NCI-H446 treated with DMSO at 0.1 percent for 48 hours (cell line): ENCODE data around the gene DDX11.
"Not testable (repeated sequence)": the region's sequence is repeated elsewhere in the genome, so short reads cannot be mapped to it uniquely, and the experiment has no call there.

Experiments
- DNase-seq: peaks from one replicate; lab custom pipeline; 2025; lab: John Stamatoyannopoulos, UW

DDX11 gene

DNA sequence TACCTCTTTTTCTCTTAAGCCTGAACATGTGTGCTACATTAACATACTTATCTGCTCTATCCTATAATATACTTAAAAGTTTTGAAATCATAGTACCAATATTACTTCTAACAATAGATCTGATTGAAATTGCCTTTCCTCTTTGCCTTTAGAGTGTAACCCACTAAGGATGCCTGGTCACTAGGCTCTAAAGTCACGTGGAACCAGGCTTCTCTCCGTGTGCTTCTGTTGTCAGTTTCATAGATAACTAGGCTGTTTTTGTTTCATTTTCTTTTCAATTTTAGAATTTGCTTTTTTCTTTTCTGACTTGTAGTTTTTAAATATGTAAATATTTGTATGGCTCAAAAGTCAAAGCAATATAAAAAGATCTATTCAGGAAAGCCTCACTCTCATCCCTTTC, 25.8 kb downstream of the DDX11 start:
- not testable (repeated sequence) for DNase-seq

DNA sequence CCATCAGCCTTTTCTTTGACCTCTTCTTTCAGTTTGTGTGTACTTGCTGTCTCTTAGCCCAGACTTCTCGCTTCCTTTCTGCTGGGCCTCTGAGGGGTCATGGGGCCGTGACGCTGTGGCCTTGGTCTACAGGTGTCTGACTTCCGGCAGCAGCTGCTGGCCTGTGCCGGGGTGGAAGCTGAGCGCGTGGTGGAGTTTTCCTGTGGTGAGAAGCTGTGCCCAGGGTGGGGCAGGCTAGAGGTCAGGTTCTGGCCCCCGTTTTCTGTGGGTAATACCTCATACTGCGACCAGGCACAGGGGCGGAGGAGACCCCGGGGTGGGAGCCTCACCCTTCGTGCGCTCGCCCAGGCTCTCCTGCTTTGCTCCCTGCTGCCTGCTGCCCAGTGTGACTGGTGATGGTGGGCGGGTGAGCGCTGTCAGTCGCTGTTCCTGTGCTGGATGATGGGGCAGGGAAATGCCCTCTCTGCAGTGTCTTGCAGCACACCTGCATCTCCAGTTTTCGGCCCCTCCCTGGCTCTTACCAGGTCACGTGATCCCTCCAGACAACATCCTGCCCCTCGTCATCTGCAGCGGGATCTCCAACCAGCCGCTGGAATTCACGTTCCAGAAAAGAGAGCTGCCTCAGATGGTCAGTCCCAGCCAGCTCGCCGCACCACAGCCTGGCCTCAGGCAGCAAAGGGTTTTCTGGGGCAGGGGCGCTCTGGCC, 27.0 kb downstream of the DDX11 start:
- not testable (repeated sequence) for DNase-seq

DNA sequence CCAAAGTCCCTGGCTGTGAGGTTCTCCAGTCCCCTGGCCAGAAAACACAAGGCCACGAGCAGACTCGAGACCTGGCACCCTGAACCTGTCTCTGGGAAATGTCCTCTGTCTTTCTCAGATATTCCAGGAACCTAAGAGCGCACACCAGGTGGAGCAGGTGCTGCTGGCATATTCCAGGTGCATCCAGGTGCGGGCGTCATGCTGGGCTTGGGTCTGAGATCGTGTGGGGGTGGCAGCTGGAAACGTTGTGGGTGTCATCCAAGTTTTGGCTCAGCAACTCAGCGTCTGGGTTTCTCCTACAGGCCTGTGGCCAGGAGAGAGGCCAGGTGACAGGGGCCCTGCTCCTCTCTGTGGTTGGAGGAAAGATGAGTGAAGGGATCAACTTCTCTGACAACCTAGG, 28.5 kb downstream of the DDX11 start:
- DNase-seq: not testable (repeated sequence)

DNA sequence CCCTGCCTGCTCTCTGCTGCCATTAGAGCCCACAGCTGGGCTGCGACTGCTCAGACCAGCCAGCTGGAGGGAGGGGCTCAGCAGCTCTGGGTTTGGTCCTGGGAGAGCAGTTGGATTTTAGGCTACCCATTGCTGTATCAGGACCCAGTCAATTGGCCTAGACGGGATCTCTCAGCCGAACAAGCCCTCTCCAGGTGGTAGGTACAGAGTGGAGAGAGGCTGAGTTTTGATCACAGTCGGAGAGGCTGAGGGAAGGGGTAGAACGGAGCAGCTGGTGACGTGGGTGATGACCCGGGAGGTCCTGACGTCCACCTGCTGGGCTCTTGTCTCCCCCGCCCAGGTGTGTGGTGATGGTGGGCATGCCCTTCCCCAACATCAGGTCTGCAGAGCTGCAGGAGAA, 28.9 kb downstream of the DDX11 start:
- DNase-seq: not testable (repeated sequence)

DNA sequence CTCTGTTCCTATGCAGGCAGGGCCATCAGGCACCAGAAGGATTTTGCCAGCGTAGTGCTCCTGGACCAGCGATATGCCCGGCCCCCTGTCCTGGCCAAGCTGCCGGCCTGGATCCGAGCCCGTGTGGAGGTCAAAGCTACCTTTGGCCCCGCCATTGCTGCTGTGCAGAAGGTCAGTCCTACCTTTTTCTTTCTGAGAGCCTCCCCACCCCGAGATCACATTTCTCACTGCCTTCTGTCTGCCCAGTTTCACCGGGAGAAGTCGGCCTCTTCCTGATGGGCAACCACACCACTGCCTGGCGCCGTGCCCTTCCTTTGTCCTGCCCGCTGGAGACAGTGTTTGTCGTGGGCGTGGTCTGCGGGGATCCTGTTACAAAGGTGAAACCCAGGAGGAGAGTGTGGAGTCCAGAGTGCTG, 29.9 kb downstream of the DDX11 start:
- not testable (repeated sequence) for DNase-seq

DNA sequence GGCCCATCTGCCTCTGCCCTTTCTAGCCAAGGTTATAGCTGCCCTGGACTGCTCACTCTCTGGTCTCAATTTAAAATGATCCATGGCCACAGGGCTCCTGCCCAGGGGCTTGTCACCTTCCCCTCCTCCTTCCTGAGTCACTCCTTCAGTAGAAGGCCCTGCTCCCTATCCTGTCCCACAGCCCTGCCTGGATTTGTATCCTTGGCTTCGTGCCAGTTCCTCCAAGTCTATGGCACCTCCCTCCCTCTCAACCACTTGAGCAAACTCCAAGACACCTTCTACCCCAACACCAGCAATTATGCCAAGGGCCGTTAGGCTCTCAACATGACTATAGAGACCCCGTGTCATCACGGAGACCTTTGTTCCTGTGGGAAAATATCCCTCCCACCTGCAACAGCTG, 30.6 kb downstream of the DDX11 start:
- DNase-seq: not testable (repeated sequence)

DNA sequence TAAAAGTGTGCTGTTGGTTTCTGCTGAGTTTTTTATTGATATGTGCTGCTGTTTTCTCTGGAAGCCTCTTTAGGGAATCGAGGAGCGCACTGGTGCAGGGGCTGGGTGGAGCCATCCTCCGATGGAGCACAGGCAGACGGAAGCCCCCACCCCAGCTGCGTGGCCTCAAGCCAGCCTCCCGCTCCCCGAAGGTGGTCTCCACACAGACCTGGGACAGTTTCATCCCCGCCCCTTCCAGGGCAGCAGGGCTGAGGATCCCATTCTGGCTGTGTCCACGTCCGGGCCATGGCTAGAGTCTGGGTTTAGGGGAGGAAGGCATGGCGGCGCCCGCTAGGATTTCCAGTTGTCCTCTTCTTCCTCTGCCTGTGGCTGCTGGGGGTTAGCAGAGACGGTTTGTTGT, 31.1 kb downstream of the DDX11 start:
- DNase-seq: not testable (repeated sequence)

DNA sequence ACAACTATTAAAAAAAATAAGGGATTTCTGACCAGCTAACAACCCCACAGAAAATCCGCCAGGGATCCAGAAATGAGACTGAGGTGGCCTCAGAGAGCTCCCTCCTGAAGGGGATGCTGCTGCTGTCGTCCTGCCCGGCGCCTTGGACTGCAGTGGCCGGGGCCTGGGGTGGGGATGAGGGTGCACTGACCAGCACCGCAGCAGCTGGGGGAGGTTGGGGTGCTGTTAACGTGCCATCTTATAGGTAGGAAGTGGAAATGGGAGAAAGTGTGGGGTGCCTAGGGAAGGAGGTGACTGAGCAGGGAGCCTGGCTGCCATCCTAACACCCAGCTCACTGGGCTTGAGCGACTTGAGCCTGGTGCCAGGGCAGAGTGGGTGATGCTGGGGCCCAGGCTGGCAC, 32.0 kb downstream of the DDX11 start:
- DNase-seq: no peak

DNA sequence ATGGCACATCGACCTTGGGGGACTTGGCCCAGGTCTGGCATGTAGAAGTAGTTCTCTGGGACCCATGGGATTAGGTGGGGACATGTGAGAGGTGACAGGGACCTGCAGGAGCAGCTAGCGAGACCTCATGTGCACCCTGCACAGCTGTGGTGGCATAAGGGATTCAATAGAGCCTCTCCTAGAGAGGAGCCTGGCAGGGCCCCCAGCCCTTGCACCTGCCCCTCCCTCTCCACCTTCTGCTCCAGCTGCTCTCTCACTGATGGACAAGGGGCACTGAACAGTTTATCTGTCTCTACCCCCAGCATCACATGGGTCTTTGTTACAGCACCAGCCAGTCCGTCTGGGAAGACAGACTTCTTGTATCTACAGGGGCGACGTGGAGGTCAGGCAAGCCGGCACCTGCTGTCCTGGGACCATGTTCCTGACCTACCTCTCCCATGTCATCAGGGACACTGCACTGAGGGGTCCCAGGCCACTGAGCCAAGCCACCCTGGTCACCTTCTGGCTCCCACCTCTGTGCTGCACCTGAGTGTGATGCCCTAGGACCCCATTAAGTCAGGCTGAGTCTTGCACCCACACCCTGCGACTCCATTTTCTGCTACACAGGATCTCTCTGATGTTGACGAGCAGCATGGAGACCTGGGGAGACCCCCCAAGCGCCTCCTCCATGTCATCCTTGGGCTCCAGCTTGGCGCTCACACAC, 32.6 kb downstream of the DDX11 start:
- DNase-seq: no peak

DNA sequence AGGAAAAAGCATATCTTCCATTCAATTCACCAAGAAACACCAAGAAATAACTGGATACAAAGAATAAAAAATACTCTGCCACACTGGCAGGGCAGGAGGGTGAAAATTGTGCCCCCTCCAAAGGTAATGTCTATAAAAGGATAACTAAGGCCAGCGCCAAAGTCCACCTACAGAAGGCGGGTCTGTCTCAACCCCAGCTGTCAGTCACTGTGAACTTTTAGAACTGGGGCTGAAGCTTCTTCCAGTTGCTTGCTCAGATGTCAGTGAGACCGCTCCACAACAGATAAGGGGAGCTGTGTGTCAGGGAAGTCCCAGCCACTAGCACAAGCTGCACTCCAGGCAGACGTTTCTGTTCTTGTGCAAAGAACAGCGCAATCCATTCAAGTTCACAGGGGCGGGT, 36.1 kb downstream of the DDX11 start:
- not testable (repeated sequence) for DNase-seq

DNA sequence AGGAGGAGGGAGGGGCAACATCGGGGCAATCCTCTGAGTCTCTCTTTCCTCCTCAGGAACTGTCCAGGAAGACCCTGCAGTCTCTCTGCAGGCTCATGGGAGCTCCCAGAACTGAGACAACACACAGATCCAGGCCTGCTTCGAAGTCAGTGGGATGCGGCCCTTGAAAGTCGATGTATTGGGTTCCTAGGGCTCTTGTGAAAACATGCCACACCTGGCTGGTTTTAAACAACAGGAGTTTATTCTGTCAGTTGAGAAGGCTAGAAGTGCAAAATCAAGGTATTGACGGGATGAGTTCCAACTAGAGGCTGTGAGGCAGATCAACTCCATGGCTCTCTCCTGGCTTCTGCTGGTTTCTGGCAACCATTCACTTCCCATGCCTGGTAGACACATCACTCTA, 36.6 kb downstream of the DDX11 start:
- not testable (repeated sequence) for DNase-seq

DNA sequence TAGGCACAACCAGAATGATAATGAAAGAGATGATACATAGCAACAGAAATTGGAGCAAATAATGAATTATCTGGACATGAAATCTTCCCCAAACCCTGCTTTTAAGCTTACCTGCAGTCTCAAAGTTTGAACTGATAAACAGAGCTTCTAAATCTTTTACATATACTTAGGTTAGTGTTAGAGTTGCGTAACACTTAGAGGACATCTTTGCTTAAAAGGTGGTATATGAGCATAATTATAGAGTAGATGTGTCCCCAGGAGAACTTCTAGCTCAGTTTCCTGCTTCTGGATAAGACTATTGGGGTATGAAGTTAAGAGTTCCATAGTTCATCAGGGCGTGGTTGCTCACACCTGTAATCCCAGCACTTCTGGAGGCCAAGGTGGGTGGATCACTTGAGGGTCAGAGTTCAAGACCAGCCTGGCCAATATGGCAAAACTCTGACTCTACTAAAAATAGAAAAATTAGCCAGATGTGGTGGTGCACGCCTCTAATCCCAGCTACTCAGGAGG, 41.5 kb downstream of the DDX11 start:
- DNase-seq: not testable (repeated sequence)

DNA sequence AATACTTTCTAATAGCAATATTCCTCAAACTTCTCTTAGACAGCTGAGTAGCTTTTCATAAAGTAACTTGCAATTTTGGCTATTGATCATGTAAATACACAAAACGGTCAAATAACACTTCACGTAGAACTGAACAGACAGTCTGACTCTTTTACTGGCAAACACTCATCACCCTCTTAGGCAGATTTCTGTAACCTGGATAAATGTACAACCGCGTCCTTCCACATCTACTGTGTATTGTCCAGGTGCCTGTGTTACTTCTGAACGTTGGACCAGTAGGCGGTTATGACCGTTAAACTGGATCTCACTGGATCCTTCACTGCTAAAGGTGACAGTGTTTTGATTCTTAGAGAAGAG, 43.2 kb downstream of the DDX11 start:
- DNase-seq: not testable (repeated sequence)

DNA sequence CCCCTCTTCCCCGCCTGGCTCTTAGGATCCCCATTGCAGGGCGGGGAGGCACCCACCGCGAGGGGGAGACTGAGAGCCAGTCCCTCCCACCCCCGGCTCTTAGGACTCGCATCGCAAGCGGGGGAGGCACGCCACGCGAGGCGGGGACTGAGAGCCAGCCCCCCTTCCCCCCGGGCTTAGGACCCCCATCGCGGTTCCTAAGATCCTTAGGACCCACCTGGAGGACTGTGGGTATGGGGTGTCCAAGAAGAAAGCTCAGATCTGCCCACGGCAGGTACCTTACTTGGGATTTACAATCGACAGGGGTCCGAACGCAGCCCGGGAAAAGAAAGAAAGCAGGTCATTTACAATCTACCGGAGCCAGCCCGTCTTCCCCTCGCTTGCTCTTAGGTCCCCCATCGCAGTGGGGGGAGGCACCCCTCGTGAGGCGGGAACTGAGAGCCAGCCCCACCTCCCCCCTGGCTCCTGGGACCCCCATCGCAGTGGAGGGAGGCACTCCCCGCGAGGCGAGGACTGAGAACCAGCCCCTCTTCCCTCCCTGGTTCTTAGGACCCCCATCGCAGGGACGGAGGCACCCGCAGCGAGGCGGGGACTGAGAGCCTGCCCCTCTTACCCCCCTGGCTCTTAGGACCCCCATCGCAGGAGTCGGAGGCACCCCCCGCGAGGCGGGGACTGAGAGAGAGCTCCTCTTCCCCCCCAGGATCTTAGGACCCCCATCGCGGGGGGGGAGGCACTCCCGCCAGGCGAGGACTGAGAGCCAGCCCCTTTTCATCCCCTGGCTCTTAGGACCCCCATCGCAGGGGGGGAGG, 43.7 kb downstream of the DDX11 start:
- no peak for DNase-seq

DNA sequence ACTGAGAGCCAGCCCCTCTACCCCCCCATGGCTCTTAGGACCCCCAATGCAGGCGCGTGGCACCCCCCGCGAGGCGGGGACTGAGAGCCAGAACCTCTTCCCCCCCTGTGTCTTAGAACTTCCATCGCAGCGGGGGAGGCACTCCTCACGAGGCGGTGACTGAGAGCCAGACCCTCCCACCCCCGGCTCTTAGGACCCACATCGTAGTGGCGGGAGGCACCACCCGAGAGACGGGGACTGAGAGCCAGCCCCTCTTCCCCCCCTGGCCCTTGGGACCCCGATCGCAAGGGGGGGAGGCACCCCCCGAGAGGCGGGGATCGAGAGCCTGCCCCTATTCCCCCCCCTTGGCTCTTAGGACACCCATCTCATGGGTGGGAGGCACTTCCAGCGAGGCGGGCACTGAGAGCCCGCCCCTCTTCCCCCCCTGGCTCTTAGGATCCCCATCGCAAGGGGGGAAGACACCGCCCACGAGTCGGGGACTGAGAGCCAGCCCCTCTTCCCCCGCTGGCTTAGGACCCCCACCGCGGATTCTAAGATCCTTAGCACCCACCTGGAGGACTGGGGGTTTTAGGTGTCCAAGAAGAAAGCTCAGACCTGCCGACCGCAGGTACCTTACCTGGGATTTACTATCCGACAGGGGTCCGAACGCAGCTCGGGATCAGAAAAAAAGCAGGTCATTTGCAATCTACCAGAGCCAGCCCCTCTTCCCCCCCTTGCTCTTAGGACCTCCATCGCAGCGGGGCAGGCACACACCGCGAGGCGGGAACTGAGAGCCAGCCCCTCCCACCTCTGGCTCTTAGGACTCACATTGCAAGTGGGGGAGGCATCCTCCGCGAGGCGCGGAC, 44.9 kb downstream of the DDX11 start:
- no peak for DNase-seq

DNA sequence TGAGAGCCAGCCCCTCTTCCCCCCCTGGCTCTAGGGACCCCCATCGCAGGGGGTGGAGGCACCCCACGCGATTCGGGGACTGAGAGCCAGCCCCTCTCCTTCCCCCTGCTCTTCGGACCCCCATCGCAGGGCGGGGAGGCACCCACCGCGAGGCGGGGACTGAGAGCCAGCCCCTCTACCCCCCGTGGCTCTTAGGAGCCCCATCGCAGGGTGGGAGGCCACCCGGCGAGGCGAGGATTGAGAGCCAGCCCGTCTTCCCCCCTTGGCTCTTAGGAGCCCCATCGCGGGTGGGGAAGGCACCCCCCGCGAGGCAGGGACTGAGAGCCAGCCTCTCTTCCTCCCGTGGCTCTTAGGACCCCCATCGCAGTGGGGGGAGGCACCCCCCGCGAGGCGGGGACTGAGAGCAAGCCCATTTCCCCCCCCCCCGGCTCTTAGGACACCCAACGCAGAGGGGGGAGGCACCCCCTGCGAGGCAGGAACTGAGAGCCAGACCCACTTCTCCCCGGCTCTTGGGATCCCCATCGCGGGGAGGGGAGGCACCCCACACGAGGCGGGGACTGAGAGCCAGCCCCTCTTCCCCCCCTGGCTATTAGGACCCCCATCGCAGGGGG, 45.6 kb downstream of the DDX11 start:
- no peak for DNase-seq

DNA sequence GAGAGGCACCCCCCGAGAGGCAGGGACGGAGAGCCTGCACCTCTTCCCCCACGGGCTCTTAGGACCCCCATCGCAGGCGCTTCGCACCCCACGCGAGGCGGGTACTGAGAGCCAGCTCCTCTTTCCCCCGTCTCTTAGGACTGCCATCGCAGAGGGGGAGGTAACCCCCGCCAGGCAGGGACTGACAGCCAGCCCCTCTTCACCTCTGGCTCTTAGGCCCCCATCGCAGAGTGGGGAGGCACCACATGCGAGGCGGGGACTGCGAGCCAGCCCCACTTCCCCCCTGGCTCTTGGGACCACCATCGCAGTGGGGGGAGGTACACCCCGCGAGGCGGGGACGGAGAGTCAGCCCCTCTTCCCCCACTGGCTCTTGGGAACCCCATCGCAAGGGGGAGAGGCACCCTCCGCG, 46.1 kb downstream of the DDX11 start:
- no peak for DNase-seq

DNA sequence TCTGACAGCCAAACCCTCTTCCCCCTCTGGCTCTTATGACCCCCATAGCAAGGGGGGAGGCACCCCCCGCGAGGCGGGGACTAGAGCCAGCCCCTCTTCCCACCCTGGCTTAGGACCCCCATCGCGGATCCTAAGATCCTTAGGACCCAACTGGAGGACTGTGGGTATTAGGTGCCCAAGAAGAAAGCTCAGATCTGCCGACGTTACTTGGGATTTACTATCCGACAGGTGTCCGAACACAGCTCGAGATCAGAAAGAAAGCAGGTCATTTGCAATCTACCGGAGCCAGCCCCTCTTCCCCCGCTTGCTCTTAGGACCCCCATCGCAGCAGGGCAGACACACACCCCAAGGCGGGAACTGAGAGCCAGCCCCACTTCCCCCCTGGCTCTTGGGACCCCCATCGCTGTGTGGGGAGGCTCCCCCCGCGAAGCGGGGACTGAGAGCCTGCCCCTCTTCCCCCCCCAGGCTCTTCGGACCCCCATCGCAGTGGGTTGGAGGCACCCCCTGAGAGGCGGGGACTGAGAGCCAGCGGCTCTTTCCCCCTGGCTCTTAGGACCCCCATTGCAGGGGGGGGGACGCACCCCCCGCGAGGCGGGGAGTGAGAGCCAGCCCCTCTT, 46.8 kb downstream of the DDX11 start:
- no peak for DNase-seq

DNA sequence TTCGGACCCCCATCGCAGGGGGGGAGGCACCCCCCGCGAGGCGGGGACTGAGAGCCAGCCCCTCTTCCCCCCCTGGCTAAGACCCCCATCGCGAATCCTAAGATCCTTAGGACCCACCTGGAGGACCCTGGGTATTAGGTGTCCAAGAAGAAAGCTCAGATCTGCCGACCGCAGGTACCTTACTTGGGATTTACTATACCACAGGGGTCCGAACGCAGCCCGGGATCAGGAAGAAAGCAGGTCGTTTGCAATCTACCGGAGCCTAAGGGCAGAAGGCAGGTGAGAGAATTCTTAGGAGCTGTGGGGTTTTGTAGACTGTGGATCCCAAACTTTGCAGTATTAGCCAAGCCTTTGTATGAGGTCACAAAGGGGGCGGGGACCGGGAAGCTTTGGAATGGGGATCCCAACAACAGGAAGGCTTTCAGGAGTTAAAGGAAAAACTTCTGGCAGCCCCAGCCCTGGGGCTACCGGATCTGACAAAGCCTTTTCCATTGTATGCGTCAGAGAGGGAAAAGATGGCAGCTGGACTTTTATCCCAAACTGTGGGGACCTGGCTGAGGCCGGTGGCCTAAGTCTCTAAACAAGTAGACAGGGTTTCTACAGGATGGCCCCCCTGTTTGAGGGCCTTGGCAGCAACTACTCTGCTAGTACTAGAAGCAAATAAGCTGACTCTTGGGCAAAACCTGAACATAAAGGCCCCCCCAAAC, 47.5 kb downstream of the DDX11 start:
- DNase-seq: not testable (repeated sequence)

DNA sequence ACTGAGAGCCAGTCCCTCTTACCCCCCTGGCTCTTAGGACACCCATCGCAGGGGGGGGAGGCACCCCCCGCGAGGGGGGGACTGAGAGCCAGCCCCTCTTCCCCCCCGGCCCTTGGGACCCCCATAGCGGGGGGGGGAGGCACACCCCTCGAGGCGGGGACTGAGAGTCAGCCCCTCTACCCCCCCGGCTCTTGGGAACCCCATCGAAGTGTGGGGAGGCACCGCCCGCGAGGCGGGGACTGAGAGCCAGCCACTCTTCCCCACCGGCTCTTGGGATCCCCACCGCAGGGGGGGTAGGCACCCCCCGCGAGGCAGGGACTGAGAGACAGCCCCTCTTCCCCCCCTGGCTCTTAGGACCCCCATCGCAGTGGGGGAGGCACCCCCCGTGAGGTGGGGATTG, 48.8 kb downstream of the DDX11 start:
- DNase-seq: no peak
